Retinal pigment epithelial cell (primary cell): ENCODE measurements around the gene F11R.
"Not testable (repeated sequence)": the region's sequence is repeated elsewhere in the genome, so short reads cannot be mapped to it uniquely, and the experiment has no call there.

Source experiments
- DNase-seq: peaks from one replicate; pipeline ENCODE4 v3.0.0-alpha.2; 2010; ENCODE audit warnings: low read depth
- H3K4me3 ChIP-seq: 2 replicates; pipeline ENCODE4 v1.5.1; 2011; ENCODE audit warnings: mild to moderate bottlenecking, low read length, control low read depth, moderate library complexity
- CTCF ChIP-seq: conservative IDR thresholded peaks from 2 replicates; pipeline ENCODE4 v1.5.1; 2011; ENCODE audit warnings: low read depth, low read length, control low read depth, inconsistent platforms

The F11R gene

DNA sequence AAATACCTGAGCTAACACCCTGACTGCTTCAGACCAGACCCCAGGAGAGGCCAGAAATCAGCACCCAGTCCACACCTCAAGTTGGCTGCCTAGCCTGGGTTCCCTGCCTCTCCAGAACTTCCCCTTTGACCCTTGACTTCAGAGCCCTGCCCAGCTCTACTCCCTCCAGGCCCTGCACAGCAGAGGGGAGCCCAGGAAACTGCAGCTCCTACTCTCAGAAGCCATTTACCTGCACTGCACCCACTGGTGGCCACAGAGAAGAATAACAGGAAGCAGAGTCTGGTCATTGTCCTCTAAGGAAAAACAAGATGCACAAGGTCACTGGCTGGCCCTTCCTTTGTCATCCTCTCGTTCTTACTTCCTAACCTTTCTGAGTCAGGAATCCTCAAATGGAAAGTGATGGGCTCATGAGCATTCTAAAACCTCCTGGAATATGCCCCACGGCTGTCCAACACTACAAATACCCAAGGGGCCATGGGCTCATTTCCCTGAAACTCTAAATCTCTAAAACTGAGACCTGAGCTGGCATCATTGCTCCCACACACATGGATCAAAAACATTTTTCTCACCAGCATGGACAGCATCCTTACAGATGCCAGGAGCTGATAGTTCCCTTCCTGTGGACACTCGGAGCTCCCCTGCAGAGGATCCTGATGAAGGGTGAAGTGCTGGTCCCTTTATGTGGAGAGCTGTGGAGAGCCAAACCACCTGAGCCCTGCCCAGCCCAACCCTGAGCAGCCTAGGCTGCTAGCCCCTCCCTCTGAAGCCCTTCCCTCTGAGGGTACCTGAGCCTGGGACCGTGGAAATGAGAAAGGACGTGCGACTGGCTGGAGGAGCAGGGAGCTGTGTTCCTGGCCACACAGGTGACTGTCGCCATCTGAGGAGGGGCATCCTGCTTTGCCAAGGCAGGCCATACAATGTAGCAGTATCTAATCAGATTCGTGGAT, 66.5 kb downstream of the F11R start, which contains the start of gene ITLN2:
Gene ITLN2 (minus strand): TSS at position 652 of the 947 bp plus-strand sequence. CDS start 68 bp downstream, at position 584.
- no peak for DNase-seq
- TF ChIP-seq CTCF = peak; percentile 86

GRCh38 chr1:160953030-160953429, 67.9 kb downstream of the F11R start:
- TF ChIP-seq CTCF = no peak
- no peak for DNase-seq
- H3K4me3 ChIP-seq = no peak overlapping the region

More for the DNA sequence above, 66.5 kb downstream of the F11R start, which contains the start of gene ITLN2:
- H3K4me3 ChIP-seq = no peak within 1 kb of the TSS

DNA sequence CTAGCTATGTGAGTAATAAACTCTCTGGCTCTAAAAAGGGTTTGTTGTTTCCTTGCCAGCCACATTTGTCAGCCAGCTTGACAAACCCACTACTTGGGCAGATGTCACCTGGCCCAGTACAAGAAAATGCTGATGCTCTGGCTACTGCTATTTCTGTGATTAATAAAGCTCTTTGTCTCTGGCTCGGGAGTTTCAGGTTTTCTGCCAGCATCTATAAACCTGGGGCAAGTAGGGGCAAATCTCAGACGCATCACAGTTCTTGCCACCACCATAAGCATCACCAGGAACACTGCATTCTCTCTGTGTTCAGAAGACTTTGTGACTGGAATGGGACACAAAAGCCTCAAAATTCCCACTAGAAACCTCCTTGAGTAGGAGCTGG, 68.8 kb downstream of the F11R start:
- no peak overlapping the region for H3K4me3 ChIP-seq
- DNase-seq = no peak
- TF ChIP-seq CTCF = no peak

DNA sequence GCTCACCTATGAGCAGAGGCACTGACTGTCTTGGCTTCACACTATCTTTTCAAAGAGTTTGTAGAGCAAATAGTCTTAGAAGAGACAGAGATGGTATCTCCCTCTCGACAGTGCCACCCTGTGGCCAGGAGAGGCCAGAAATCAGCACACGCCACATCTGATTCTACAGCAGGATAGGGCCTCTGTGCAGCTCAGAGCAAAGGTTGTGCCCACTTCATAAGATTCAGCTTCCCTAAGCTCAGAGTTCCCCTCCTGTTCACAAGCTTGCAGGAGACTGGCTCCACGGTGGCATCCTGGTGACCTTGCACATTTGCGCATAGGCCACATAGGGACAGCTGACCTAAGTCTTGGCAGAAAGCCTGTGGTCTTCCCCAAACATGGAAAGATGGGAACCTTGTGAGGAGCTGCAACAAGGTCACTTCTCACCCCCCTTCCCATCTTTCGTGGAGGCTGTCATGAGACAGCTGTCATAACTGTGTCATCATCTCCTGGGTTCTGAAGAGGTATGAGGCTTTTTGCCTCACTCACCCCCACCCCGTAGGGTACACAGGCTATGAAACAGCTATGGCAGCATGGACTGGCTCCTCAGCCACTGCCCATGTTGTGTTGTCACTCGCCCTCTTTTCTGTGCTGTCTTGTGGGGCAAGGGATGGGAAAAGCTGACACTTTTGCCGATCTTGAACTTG, 69.4 kb downstream of the F11R start:
- no peak overlapping the region for H3K4me3 ChIP-seq
- peak; percentile 84 for TF ChIP-seq CTCF

DNA sequence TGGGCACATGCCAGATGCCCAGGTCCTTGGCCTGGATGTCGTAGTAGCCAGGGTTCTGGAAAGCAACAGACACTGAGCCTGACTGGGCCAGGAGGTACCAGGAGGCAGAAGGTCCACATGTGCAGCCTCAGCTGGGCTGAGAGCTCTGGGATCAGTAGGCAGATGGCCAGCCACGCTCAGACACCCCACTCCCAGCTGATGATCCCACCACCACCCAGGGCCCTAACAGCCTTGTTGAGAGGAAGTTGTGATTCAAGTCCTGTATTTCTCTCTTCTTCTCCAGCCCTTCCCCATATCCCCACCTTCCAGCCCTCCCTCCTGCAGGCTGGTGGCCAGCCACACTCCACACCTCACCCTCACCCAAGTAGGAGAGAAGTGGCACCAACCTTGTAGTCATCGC, 70.3 kb downstream of the F11R start:
- no peak overlapping the region for H3K4me3 ChIP-seq
- DNase-seq = no peak
- TF ChIP-seq CTCF = no peak

More for the DNA sequence above, 69.4 kb downstream of the F11R start:
- no peak for DNase-seq

DNA sequence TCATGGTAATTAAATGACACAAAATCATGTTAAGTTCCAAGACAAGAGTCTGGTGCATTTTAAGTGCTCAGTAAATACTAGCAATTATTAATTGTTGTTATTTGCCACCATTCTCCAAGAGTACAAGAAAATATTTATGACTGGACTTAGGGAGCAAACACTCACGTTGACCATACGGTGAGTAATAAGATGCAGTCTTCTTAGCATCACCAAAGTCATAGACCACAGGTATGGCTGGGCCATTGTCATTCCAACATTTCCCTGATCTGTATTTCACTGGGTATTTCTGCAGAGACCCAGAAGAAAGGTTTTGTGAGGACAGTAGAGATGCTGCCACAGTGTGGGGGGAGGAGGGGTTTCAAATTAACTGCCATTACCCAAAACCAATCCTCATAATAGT, 71.1 kb downstream of the F11R start:
- DNase-seq = no peak
- TF ChIP-seq CTCF = no peak
- no peak overlapping the region for H3K4me3 ChIP-seq

- not testable (repeated sequence) for H3K4me3 ChIP-seq, DNase-seq
These were observed 71.6 kb downstream of the F11R start for GRCh38 chr1:160949216-160949880.

DNA sequence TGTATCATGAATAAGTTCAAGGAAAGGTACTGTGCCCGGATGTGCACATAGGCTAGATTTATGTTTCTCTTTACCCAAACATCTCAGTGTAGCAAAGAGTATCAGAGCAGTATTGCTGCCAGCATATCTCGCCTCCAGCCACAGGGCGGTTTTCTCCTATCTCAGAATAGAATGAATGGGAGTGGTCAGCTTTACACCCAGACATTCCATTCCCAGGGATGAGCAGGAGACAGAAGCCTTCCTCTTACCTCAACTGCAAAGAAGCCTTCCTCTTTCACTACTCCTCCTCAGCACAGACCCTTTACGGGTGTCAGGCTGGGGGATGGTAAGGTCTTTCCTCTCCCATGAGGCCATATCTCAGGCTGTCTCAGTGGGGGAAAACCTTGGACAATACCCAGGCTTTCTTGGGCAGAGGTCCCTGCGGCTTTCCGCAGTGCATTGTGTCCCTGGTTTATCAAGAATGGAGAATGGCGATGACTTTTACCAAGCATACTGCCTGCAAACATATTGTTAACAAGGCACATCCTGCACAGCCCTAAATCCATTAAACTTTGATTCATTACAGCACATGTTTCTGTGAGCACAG, 73.7 kb downstream of the F11R start:
- not testable (repeated sequence) for DNase-seq, H3K4me3 ChIP-seq

DNA sequence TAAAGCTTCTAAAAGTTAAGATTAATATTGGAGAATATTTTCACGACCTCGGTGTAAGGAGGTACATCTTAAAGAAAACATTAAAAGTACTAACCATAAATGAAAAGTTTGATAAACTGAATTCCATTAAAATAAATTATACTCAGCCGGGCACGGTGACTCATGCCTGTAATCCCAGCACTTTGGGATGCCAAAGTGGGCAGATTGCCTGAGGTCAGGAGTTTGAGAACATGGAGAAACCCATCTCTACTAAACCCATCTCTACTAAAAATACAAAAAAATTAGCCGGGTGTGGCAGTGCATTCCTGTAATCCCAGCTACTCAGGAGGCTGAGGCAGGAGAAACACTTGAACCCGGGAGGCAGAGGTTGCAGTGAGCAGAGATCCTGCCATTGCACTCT, 75.1 kb downstream of the F11R start:
- not testable (repeated sequence) for H3K4me3 ChIP-seq
- DNase-seq = peak; percentile 24
